ENCODE results near the gene PFDN1.

PFDN1 gene

GRCh38 chr5:140328036-140328764, 25.3 kb upstream of the PFDN1 start:
- peak; percentile 31 to 58 (median 49) for DNase-seq

GRCh38 chr5:140327589-140327988, 24.7 kb upstream of the PFDN1 start:
- DNase-seq = no peak

GRCh38 chr5:140325486-140325885, 22.6 kb upstream of the PFDN1 start:
- no peak for DNase-seq

GRCh38 chr5:140324617-140325241, 21.8 kb upstream of the PFDN1 start:
- DNase-seq = peak; percentile 89 to 97 (median 94)

GRCh38 chr5:140324041-140324600, 21.2 kb upstream of the PFDN1 start:
- peak in 2 of 3 donors; percentile 45 to 59 for DNase-seq

- peak; percentile 55 to 60 (median 60) for DNase-seq
Observed at GRCh38 chr5:140322751-140323731, 20.1 kb upstream of the PFDN1 start.

GRCh38 chr5:140321796-140322195, 18.9 kb upstream of the PFDN1 start:
- DNase-seq = peak; percentile 88 to 96 (median 89)

- peak; percentile 72 to 84 (median 83) for DNase-seq
Observed at GRCh38 chr5:140319833-140320232, 16.9 kb upstream of the PFDN1 start.

- no peak for DNase-seq
Observed at GRCh38 chr5:140318792-140319191, 15.9 kb upstream of the PFDN1 start.

- no peak for DNase-seq
Observed at GRCh38 chr5:140317859-140318258, 15.0 kb upstream of the PFDN1 start.

GRCh38 chr5:140312791-140313189, 9.9 kb upstream of the PFDN1 start:
- DNase-seq = peak in 1 of 3 donors; percentile 21

- DNase-seq = peak; percentile 74 to 87 (median 77)
Observed at GRCh38 chr5:140312067-140312790, 9.3 kb upstream of the PFDN1 start.

- DNase-seq = peak; percentile 24 to 52 (median 32)
Observed at GRCh38 chr5:140311011-140311467, 8.1 kb upstream of the PFDN1 start.

- DNase-seq = peak in 2 of 3 donors; percentile 33 to 44
Observed at GRCh38 chr5:140310434-140310833, 7.5 kb upstream of the PFDN1 start.

GRCh38 chr5:140309706-140310249, 6.9 kb upstream of the PFDN1 start:
- DNase-seq = no peak

- no peak for DNase-seq
Observed at GRCh38 chr5:140305471-140305870, 2.6 kb upstream of the PFDN1 start.

GRCh38 chr5:140303966-140304365, 1.1 kb upstream of the PFDN1 start:
- peak; percentile 72 to 79 (median 76) for DNase-seq

- DNase-seq = no peak
Observed at GRCh38 chr5:140301136-140301535, 1.8 kb downstream of the PFDN1 start.

GRCh38 chr5:140299056-140299455, 3.8 kb downstream of the PFDN1 start:
- DNase-seq = no peak

GRCh38 chr5:140298183-140298601, 4.7 kb downstream of the PFDN1 start:
- DNase-seq = no peak

GRCh38 chr5:140297283-140297682, 5.6 kb downstream of the PFDN1 start:
- no peak for DNase-seq

GRCh38 chr5:140296289-140296688, 6.6 kb downstream of the PFDN1 start:
- no peak for DNase-seq

Data from suppressor macrophage treated with lipopolysaccharide for 1 hour (primary cell).